ENCODE data around the gene HAX1. TPM values are rescaled to one million over a fixed set of nuclear protein-coding genes. Genes with fewer than 3 reads are reported as not detected.
"Not testable (repeated sequence)": the region's sequence is repeated elsewhere in the genome, so short reads cannot be mapped to it uniquely, and the experiment has no call there.

Gene HAX1
- total RNA-seq, 1 donor from 2014 or later = 107 TPM

DNA sequence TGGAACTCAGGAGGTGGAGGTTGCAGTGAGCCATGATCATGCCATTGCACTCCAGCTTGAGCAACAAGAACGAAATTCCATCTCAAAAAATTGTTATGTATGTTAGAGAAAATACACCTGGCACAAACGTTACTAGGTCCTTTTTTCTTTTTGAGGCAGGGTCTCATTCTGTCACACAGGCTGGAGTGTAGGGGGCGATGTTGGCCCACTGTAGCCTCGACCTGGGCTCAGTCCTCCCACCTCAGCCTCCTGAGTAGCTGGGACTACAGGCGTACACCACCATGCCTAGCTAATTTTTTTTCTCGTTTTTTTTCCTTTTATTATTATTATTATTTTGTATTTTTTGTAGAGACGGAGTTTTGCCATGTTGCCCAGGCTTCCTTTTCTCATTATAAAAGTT, 4.4 kb downstream of the HAX1 start:
- DNase-seq (ENCODE audit: low read depth in 2 of 2) = peak in 1 of 2 donors; percentile 24

DNA sequence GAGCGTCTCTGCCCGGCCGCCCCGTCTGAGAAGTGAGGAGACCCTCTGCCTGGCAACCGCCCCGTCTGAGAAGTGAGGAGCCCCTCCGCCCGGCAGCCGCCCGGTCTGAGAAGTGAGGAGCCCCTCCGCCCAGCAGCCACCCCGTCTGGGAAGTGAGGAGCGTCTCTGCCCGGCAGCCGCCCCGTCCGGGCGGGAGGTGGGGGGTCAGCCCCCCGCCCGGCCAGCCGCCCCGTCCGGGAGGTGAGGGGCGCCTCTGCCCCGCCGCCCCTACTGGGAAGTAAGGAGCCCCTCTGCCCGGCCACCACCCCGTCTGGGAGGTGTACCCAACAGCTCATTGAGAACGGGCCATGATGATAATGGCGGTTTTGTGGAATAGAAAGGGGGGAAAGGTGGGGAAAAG, 15.2 kb downstream of the HAX1 start:
- DNase-seq (ENCODE audit: low read depth in 2 of 2) = not testable (repeated sequence)

DNA sequence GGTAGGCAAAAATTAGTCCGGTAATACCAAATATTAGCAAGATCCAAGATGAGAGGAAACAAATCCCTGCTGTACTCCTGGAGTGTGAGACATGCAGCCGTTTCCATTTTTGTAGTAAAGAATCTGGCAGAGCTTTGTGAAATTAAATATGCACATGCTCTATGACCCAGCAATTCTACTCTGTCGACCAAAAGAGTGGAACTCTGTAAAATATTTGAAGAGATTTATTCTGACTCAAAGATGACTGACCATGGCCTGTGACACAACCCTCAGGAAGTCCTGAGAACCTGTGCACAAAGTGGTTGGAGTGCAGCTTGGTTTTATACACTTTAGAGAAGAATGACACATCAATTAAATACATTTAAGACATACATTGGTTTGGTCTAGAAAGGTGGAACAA, 16.2 kb downstream of the HAX1 start:
- DNase-seq (ENCODE audit: low read depth in 2 of 2) = no peak

GRCh38 chr1:154290921-154291320, 18.5 kb downstream of the HAX1 start:
- DNase-seq (ENCODE audit: low read depth in 2 of 2) = no peak

- DNase-seq (ENCODE audit: low read depth in 2 of 2) = no peak
Observed at GRCh38 chr1:154295408-154296235, 23.2 kb downstream of the HAX1 start.

- DNase-seq (ENCODE audit: low read depth in 2 of 2) = no peak
Observed at GRCh38 chr1:154301582-154301981, 29.2 kb downstream of the HAX1 start.

- peak in 1 of 2 donors; percentile 23 for DNase-seq (ENCODE audit: low read depth in 2 of 2)
Observed at GRCh38 chr1:154304664-154305337, 32.4 kb downstream of the HAX1 start.

GRCh38 chr1:154306151-154306550, 33.7 kb downstream of the HAX1 start:
- no peak for DNase-seq (ENCODE audit: low read depth in 2 of 2)

DNA sequence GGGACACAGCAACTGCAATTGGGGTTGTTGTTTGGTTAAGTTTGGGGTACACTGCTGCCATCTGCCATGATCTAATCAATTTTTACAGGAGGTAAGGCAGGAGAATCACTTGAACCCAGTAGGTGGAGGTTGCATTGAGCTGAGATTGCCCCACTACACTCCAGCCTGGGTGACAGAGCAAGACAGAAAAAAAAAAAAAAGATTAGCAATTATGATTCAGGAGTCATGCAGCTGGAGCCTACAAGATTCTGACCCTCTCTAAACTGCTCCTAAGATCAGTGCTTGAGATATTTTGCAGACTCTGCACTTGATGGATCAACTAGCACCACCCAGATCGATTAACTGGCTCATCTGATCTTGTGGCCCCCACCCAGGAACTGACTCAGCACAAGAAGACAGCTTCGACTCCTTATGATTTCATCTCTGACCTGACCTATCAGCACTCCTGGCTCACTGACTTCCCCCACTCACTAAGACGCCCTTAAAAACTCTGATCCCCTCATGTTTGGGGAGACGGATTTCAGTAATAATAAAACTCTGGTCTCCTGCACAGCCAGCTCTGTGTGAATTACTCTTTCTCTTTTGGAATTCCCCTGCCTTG, 35.3 kb downstream of the HAX1 start:
- not testable (repeated sequence) for DNase-seq (ENCODE audit: low read depth in 2 of 2)

- not testable (repeated sequence) for DNase-seq (ENCODE audit: low read depth in 2 of 2)
Observed at GRCh38 chr1:154309136-154309535, 36.7 kb downstream of the HAX1 start.

- DNase-seq (ENCODE audit: low read depth in 2 of 2) = not testable (repeated sequence)
Observed at GRCh38 chr1:154312229-154313065, 40.0 kb downstream of the HAX1 start.

- DNase-seq (ENCODE audit: low read depth in 2 of 2) = no peak
Observed at GRCh38 chr1:154313066-154313356, 40.6 kb downstream of the HAX1 start.

- not testable (repeated sequence) for DNase-seq (ENCODE audit: low read depth in 2 of 2)
Observed at GRCh38 chr1:154314226-154314625, 41.8 kb downstream of the HAX1 start.

DNA sequence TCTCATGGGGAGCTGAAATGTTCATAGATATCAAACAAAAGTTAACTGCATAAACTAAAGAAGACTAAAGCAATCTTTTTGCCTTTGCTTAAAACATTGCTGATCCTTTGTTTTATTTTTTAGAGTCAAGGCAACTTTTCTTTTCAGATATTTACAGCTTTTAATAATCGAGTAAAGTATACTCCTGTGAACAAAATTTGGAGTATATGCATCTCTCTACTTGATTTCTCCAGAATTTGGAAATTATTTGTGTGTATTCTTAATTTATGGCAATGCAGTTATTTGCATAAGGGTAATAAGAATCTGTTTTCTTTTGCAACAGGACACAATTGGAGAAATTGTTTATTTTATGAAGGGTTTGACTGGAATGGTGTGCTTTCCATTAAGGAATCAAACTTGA, 44.3 kb downstream of the HAX1 start:
- no peak for DNase-seq (ENCODE audit: low read depth in 2 of 2)

- DNase-seq (ENCODE audit: low read depth in 2 of 2) = no peak
Observed at GRCh38 chr1:154318386-154318785, 46.0 kb downstream of the HAX1 start.

GRCh38 chr1:154320882-154321608, 48.6 kb downstream of the HAX1 start, which contains the start of gene AQP10:
TSS of gene AQP10 (plus strand) at chr1:154321093. CDS start at chr1:154321156, 63 bp downstream.
- peak; percentile 30 to 47 for DNase-seq (ENCODE audit: low read depth in 2 of 2)

DNA sequence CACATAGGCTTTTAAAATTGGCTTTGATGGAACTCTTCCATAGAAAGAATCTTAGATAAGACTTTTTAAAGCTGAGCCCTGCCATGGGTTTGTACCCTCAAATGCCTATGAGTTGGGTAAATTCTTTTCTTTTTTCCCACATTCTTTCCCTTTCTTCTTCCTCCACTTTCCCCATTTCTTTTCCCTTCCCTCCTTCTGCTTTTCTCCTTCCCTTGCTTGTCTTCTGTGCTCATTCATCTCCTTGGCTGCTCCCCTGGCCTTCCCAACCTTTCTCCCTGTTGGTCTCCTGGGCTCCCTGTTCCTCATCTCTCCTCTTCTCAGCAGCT, 49.1 kb downstream of the HAX1 start:
- DNase-seq (ENCODE audit: low read depth in 2 of 2) = not testable (repeated sequence)

GRCh38 chr1:154323493-154323892, 51.1 kb downstream of the HAX1 start:
- no peak for DNase-seq (ENCODE audit: low read depth in 2 of 2)

- DNase-seq (ENCODE audit: low read depth in 2 of 2) = no peak
Observed at GRCh38 chr1:154324241-154324640, 51.8 kb downstream of the HAX1 start.

DNA sequence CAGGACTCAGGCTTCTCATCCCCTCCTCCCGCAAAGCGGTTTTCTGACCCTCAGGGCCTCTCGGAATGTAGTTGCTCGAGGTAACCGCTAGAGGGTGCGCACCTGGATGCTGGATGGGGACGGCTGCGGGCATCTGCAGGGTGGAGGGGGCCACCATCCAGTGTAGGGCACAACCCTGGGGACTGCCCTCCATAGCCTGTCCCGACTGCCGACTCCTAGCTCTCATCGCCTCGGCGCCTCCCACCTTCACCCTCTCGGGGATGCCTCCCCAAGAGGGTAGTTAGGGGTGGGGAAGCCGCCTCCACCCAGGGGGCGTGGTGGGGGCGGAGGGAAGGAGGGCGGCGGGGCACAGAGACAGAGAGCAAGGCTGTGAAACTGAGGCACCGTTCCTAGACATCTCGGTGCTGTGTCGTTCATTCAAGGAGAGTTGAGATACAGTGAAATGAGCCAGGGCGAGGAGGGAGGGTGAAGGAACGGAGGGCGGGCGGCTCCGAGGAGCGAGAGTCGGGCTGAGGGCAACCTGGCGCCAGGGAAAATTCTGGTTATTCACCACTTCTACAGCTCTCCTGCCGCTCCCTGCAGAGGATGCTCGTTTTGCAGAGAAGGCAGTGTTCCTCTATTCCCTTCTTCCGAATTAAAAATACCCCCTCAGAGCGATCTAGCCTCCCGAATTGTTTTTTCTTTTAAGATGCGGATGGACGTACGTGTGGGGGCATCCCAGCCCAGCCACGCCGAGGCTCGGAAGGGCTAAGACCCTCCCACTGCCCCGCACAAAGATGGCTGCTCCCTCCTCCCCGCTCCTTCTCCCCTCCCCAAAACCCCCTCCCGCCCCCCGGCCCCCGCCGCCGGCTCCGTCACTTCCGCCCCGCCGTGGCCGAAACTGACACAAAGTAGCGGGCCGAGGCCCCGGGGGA, 52.5 kb downstream of the HAX1 start, which contains the start of gene ATP8B2:
TSS of gene ATP8B2 (plus strand) at position 857 of the 914 bp plus-strand sequence. CDS start 2,617 bp downstream, outside the sequence.
- DNase-seq (ENCODE audit: low read depth in 2 of 2) = peak; percentile 75 to 88

Data from lung microvascular endothelial cell (primary cell).